Right hindlimb (tissue), 1 donor: ENCODE results near the gene TPO.
A peak's percentile ranks its signal among the peaks of the same experiment; 100 is the strongest.
"Not testable (repeated sequence)": the region's sequence is repeated elsewhere in the genome, so short reads cannot be mapped to it uniquely, and the experiment has no call there.

Experiments
- DNase-seq: peaks from one replicate; pipeline ENCODE4 v3.0.0-alpha.2; 2018

The TPO gene

GRCh38 chr2:1561259-1561658, 148.0 kb downstream of the TPO start:
- DNase-seq: no peak

DNA sequence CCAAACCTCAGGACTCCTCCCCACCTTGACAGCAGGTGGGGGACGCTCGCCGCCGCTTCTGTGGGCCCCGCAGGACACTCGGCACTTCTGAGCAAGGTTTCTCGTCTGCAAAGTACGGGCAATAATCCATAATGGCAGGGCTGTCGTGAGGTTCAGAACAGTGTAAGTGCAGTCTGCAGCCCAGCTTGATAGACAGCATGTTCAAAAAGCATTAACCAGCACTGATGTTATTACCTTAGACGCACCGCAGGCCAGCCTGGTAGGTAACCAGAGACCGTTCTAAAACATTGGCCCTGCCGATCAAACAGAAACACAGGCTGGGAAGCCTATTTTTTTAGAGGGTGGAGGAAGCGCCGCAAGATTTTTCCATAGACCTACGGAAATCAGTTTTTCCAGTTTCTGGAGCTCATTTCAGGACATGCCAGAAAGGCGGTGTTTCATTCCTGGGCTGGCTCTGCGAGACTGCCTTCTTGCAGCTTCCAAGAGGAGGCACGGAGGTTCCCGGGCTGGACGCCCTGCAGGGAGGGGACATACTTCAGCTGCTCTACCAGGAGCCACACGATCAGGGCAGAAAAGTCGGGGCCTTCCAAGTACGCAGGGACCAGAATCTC, 148.7 kb downstream of the TPO start:
- peak; percentile 82 for DNase-seq

DNA sequence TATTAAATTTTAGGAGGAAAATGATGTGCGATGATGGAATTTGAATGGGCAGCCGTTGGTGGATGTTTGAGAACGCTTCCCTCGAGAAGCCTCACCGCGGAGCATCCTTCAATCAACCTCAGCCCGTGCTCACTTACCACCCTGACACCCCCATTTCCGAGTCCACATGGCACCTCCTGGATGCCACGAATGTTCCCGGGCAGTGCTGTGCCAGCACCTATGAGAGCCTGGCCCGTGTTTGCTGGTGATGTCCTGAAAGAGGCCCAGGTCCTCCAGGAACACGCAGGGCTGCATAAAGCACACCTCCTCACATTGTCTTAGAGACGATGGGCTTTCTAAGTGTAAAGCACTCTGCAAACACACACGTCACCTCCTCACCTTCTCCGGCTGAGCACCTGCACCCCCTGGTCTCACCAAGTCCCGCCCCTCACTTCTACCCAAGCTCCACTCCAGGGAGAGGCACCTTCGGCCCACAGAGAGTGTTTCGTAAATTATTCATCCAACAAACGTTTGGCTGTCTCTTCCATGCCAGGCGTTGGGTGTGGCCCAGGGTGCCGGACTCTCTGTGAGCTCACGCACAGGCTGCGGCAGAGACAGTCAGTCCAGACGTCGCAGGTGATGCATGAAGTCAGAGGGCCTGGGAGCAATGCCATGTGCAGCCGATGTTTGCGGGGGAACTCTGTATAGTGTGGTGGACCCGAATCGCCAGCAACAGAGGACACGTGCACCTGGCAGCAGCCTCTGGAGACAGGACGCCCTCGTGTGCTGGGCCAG, 150.0 kb downstream of the TPO start:
- no peak for DNase-seq

GRCh38 chr2:1563943-1564891, 151.0 kb downstream of the TPO start:
- DNase-seq: peak; percentile 65

DNA sequence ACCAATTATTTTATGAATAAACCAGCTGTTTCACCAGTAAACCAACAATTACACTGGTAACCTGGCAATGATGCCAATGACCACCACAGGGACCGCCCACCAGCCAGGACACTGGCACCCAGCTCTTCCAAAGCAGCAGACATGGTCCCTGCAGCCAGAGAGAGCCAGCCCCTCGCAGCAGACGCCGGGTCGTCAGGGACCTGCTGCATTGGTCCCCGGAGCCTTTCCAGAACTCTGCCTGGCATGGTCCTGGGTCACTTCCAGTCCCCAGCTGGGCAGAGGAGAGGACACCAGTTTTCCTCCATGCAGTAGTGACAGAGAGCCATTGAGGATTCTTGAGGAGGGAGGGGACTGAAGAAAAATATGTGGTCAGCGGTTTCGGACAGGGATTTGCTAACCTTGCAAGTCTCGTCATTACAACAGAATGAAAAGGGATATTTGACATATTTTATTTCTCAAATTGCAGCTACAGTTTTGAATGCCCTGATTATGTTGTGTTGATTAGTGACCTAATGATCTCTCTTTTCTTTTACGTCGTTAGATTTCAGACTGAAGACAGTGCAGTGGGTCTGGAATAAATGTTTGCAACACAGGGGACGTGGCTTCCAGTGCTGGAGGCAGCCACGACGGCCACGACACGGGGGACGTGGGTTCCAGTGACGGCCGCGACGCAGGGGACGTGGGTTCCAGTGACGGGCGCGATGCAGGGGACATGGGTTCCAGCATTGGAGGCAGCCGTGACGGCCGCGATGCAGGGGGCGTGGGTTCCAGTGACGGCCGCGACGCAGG, 154.5 kb downstream of the TPO start:
- no peak for DNase-seq

GRCh38 chr2:1568345-1568668, 155.0 kb downstream of the TPO start:
- not testable (repeated sequence) for DNase-seq

GRCh38 chr2:1569879-1570450, 156.7 kb downstream of the TPO start:
- DNase-seq: no peak

DNA sequence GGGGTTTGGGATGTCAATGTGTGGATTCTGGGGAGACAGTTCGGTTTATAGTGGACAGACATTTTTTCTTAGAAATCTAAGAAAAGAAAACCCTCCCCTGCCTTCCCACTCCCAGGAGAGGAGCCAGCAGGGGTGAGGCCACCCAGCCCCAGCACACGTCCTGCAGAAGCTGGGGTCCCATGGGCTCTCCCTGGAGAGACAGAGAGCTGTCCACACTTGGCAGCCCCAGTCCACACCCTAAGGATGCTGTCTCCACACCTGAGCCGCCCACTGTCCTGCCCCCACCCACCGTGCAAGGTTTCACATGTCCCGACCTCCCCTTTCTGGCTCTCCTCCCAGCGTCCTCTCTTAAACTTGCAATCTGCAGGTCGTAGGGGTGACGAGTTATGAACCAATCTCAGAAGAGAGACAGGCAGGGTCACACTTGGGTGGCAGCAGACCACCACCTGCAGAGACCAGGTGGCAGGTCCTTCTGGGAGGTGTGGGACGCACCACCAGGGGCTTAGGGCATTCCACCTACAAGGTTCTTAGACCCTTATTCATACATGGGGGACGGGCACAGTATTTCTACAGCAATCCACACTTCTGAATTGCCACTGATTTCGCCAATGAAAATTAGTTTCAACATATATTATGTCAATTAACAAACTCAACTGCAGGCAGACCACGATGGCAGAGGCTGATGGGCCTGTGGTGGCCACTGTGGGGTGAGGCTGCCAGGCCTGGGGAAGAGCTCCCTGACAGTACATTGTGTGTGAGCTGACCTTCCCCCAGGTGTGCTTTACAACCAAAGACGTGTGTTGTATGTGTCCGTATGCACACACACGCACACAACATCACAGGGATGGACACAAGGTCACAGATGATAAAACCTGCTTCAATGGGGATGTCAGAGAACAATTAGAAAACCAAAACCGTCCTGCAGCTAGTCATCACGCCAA, 158.5 kb downstream of the TPO start:
- DNase-seq: peak; percentile 1

DNA sequence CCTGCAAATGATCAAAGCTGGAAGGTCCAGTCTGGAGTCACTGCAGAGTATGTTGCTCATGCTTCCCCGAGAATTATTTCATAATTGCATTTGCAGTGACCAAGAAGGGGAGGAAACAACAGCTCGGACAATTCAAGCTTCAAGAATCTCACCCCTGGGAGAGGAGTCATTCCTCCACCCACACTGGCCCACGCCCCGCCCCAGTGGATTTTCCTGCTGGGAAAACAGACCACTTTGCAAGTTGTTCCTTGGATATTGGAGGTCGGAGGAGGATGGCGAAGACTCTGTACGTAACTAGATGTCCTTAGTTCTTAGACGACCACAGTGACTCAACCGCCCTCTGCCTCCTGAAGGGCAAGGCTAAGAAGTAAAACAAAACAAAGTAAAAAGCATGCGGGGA, 159.4 kb downstream of the TPO start:
- DNase-seq: no peak

GRCh38 chr2:1577846-1578245, 164.6 kb downstream of the TPO start:
- DNase-seq: no peak

DNA sequence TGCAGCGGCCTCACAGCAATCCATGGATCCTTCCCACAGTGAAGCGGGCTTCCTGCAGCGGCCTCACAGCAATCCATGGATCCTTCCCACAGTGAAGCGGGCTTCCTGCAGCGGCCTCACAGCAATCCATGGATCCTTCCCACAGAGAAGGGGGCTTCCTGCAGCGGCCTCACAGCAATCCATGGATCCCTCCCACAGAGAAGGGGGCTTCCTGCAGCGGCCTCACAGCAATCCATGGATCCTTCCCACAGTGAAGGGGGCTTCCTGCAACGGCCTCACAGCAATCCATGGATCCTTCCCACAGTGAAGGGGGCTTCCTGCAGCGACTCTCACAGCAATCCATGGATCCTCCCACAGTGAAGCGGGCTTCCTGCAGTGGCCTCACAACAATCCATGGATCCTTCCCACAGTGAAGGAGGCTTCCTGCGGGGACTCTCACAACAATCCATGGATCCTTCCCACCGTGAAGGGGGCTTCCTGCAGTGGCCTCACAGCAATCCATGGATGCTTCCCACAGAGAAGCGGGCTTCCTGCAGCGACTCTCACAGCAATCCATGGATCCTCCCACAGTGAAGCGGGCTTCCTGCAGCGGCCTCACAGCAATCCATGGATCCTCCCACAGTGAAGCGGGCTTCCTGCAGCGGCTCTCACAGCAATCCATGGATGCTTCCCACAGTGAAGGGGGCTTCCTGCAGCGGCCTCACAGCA, 168.1 kb downstream of the TPO start:
- DNase-seq: peak; percentile 0

DNA sequence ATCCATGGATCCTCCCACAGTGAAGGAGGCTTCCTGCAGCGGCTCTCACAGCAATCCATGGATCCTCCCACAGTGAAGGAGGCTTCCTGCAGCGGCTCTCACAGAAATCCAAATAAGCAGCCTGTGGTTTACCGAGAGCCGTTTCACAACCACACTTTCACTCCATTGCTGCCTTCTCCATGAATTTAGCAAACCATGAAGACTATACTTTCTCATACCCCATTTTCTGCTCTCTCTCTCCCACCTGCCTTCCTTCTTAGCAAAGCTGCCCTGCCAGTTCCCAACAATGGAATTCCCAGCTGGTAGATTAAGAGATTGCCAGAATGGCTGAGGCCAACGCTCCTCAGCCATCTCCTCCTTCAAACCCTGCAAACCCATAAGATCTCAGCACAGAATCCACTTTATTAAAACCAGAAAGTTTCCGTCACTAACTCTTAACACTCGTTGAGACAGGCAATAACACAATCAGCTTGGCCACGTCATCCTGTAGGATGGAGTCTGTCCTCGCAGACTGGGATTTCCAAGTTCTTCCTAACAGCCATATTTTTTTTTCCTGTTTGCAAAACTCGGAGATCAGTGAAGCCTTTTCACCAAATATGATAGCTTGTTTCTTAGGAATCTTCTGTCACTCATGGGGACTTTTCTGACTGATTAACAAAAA, 168.8 kb downstream of the TPO start:
- DNase-seq: peak; percentile 7

DNA sequence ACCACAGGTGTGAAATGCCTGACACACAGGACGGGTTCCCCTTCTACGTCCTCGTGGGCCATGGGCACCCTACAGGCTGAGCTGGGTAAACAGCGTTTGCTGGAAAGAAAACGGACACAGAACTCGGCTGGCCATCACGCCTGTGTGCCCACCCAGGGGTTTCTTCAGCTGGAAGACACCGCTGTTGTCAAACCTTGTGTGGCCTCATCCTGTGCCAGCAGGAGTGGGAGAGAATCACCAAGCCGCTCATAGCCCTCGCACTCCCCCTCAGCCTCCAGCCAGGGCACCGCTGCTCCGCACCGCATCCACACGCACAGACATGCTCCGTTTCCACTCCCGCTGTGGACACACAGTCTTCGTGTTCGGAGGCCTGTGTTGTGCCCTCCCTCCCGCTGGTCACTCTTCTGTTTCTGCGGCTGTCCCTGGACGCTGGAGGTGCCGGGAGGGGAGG, 169.7 kb downstream of the TPO start:
- DNase-seq: no peak

- no peak for DNase-seq
Observed at GRCh38 chr2:1584051-1584531, 170.8 kb downstream of the TPO start.

DNA sequence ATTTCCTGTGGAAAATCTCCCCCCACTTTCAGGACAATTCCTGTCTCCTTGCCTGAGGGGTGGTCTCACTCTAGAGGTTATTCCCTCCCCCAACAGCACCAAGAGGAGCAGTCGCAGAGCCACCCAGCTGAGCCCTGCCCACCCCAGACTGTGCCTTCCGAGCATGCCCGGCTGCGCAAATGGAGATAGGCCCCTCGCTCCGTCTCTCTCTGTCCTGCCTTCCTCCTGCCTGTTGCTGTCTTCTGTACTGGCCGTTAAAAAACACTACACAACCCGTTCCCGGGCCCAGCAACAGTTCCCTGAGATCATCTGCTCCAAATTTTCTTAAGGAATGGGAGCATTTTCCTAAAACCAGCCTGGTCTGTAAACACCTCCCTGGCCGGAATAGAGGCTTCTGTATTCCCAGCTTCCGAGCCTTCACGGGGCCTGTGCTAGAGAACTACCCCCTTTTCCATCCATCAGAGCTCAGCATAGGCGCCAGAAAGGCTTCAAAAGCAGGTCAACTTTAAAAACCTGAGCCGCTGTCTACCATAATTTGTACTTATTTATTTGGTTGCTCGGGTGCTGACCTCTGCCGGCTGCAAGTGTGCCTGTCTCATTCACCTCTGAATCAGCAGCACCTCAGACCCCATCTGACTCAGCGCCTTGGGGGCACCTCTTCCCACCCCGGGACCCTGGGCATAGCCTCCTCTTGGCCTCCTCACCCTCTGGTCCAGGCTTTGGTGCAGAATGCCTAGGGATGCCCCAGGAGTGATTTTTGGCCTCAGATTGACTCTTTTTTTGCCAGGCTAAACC, 171.6 kb downstream of the TPO start:
- DNase-seq: no peak

DNA sequence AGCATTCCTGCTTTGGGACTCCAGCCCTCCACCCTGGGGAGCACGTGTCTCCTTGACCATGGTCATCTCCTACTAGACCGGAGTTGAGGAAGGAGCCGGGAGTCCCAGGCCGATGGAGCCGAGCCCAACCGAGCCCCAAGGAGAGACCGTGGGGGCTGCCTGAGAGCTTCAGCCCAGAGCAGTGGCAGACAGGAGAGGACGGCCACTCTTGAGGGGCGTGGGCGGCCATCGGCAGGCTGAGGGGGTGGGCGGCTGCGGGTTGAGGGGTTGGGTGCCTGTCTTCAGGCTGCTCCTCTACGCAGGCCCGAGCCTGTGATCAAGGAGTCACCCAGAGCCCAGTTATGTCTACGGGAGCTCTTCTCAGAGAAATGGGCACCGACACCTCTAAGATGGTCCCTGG, 172.4 kb downstream of the TPO start:
- DNase-seq: no peak

DNA sequence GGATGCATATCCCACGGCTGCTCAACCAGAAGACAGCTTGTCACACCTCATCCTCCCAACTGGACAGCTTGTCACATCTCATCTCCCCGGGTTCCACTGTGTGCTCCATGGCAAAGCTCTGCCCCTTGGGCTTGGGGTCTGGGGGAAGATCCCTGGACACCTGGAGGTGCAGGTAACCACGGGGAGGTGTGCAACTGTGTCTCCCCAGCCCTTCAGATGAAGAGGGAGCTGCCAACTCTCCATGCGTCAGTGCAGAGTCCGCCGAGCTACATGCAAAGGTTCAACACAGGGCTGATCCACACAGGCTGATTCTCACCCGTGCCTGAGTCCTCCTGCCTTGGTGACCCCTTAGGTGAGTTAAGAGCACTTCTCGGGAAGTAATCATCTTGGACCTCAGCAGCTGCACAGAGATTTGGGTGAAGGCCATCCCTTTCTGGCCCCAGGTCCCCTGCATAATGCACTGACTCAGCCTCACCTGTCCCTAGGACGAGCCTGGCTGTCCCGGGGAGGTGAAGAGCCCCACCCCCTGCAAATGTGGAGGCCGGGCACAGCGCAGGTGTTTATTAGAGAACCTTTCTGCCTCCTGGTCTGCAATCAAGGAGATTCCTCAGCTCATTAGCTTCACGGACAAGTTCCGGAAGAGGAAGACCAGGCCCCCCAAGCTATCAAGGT, 173.1 kb downstream of the TPO start:
- DNase-seq: no peak
